ENCODE measurements around the gene KRTAP5-3.
"Not testable (repeated sequence)": the region's sequence is repeated elsewhere in the genome, so short reads cannot be mapped to it uniquely, and the experiment has no call there.

GRCh38 chr11:1596576-1597121, 11.6 kb downstream of the KRTAP5-3 start:
- TF ChIP-seq CTCF (conservative IDR thresholded peaks at IDR 0.05); ZFX (IDR thresholded peaks at IDR 0.05): not testable (repeated sequence)
